Chondrocyte (in vitro differentiated cells): ENCODE measurements around the gene RUNX3. TPM values are rescaled to one million over a fixed set of nuclear protein-coding genes. Genes with fewer than 3 reads are reported as not detected.
A peak's percentile ranks its signal among the peaks of the same experiment; 100 is the strongest.

Experiments
- DNase-seq: peaks from one replicate; pipeline ENCODE4 v3.0.0; 2021; ENCODE audit warnings: mixed read lengths, low spot score
- H3K27ac Mint-ChIP-seq: one replicate; pipeline ENCODE4 v1.8.0; 2021; ENCODE audit warnings: mild to moderate bottlenecking, moderate library complexity, mixed read lengths; ENCODE audit not compliant: unreplicated experiment
- H3K27me3 Mint-ChIP-seq: 2 replicates; pipeline ENCODE4 v1.8.0; 2021; ENCODE audit warnings: low read depth, mixed read lengths
- H3K36me3 Mint-ChIP-seq: 2 replicates; pipeline ENCODE4 v1.8.0; 2021; ENCODE audit warnings: low read depth, mixed read lengths
- H3K4me1 Mint-ChIP-seq: 2 replicates; pipeline ENCODE4 v1.8.0; 2021; ENCODE audit warnings: low read depth, mild to moderate bottlenecking, mixed read lengths
- H3K4me3 Mint-ChIP-seq: one replicate; pipeline ENCODE4 v1.8.0; 2021; ENCODE audit warnings: mild to moderate bottlenecking, moderate library complexity, mixed read lengths; ENCODE audit not compliant: unreplicated experiment
- H3K9me3 Mint-ChIP-seq: 2 replicates; pipeline ENCODE4 v1.8.0; 2021; ENCODE audit warnings: low read depth, mixed read lengths
- CTCF ChIP-seq: fragments of 200-600 bp; sonication (generic); IDR thresholded peaks from 2 replicates; pipeline ENCODE4 v1.5.0; 2021; ENCODE audit warnings: antibody characterized with exemption, mild to moderate bottlenecking, moderate library complexity
- total RNA-seq: library from RNA; stranded (reverse); gene quantifications from 3 replicates; pipeline ENCODE4 v1.2.1, GENCODE V29; 2021

Gene RUNX3
- total RNA-seq, 1 donor from 2014 or later, result 1.8 TPM

- H3K4me1 Mint-ChIP-seq, result peaks cover 7% of the 10 kb centered on the region
- no peak for DNase-seq
- no peak overlapping the region for H3K4me3 Mint-ChIP-seq
- no peak overlapping the region for H3K27ac Mint-ChIP-seq
- H3K27me3 Mint-ChIP-seq, result peaks cover 47% of the 10 kb centered on the region
- peaks cover under 1% of the 10 kb centered on the region for H3K36me3 Mint-ChIP-seq
- H3K9me3 Mint-ChIP-seq, result no peaks in the 10 kb centered on the region
- TF ChIP-seq CTCF, result no peak
Measured at GRCh38 chr1:24932725-24933294, 2.7 kb upstream of the RUNX3 start.

- TF ChIP-seq CTCF, result peak; percentile 96
- H3K4me3 Mint-ChIP-seq, result no peak overlapping the region
- H3K27ac Mint-ChIP-seq, result no peak overlapping the region
- H3K9me3 Mint-ChIP-seq, result no peaks in the 10 kb centered on the region
- H3K36me3 Mint-ChIP-seq, result peaks cover 2% of the 10 kb centered on the region
- H3K27me3 Mint-ChIP-seq, result peaks cover 51% of the 10 kb centered on the region
- peaks cover 7% of the 10 kb centered on the region for H3K4me1 Mint-ChIP-seq
- no peak for DNase-seq
Measured at GRCh38 chr1:24932284-24932683, 2.2 kb upstream of the RUNX3 start.

GRCh38 chr1:24931468-24932231, 1.6 kb upstream of the RUNX3 start:
- peaks cover 2% of the 10 kb centered on the region for H3K36me3 Mint-ChIP-seq
- no peaks in the 10 kb centered on the region for H3K9me3 Mint-ChIP-seq
- peaks cover 7% of the 10 kb centered on the region for H3K4me1 Mint-ChIP-seq
- no peak overlapping the region for H3K4me3 Mint-ChIP-seq
- H3K27me3 Mint-ChIP-seq, result peaks cover 51% of the 10 kb centered on the region
- no peak for TF ChIP-seq CTCF
- no peak for DNase-seq
- H3K27ac Mint-ChIP-seq, result no peak overlapping the region

- DNase-seq, result no peak
- H3K36me3 Mint-ChIP-seq, result peaks cover 2% of the 10 kb centered on the region
- H3K4me1 Mint-ChIP-seq, result peaks cover 11% of the 10 kb centered on the region
- H3K27me3 Mint-ChIP-seq, result peaks cover 55% of the 10 kb centered on the region
- no peak overlapping the region for H3K4me3 Mint-ChIP-seq
- no peak for TF ChIP-seq CTCF
- H3K9me3 Mint-ChIP-seq, result no peaks in the 10 kb centered on the region
- no peak overlapping the region for H3K27ac Mint-ChIP-seq
Measured at GRCh38 chr1:24931146-24931467, 1.0 kb upstream of the RUNX3 start.

GRCh38 chr1:24929398-24930259, 447 bp downstream of the RUNX3 start:
- Mint-ChIP-seq H3K27me3 (peaks cover 68% of the 10 kb centered on the region), H3K9me3 (no peaks in the 10 kb centered on the region), H3K4me1 (peaks cover 12% of the 10 kb centered on the region), H3K27ac (no peak overlapping the region), H3K4me3 (no peak overlapping the region), H3K36me3 (peaks cover 3% of the 10 kb centered on the region)
- TF ChIP-seq CTCF, result no peak
- DNase-seq, result no peak
